DMS79 treated with DMSO at 0.1 percent for 48 hours (cell line): ENCODE data around the gene AFF3.
"Not testable (repeated sequence)": the region's sequence is repeated elsewhere in the genome, so short reads cannot be mapped to it uniquely, and the experiment has no call there.

Experiments
- DNase-seq: peaks from one replicate; lab custom pipeline; 2025; lab: John Stamatoyannopoulos, UW

Gene AFF3

GRCh38 chr2:100107906-100108647 is 34.3 kb downstream of the AFF3 start:
- DNase-seq, result no peak

- DNase-seq, result no peak
These were observed 35.0 kb downstream of the AFF3 start for GRCh38 chr2:100107440-100107839.

- no peak for DNase-seq
These were observed 35.9 kb downstream of the AFF3 start for GRCh38 chr2:100106460-100106859.

GRCh38 chr2:100105678-100106054 is 36.7 kb downstream of the AFF3 start:
- no peak for DNase-seq

- no peak for DNase-seq
These were observed 37.4 kb downstream of the AFF3 start for GRCh38 chr2:100104718-100105677.

- DNase-seq, result not testable (repeated sequence)
These were observed 38.1 kb downstream of the AFF3 start for GRCh38 chr2:100104265-100104664.

GRCh38 chr2:100103527-100104252 is 38.7 kb downstream of the AFF3 start:
- DNase-seq, result not testable (repeated sequence)

GRCh38 chr2:100102466-100103180 is 39.8 kb downstream of the AFF3 start:
- DNase-seq, result not testable (repeated sequence)

GRCh38 chr2:100098855-100099254 is 43.5 kb downstream of the AFF3 start:
- not testable (repeated sequence) for DNase-seq

- not testable (repeated sequence) for DNase-seq
These were observed 44.6 kb downstream of the AFF3 start for GRCh38 chr2:100097611-100098294.

- DNase-seq, result not testable (repeated sequence)
These were observed 46.5 kb downstream of the AFF3 start for GRCh38 chr2:100095845-100096244.

- not testable (repeated sequence) for DNase-seq
These were observed 50.6 kb downstream of the AFF3 start for GRCh38 chr2:100091807-100092206.

GRCh38 chr2:100085744-100086143 is 56.6 kb downstream of the AFF3 start:
- DNase-seq, result not testable (repeated sequence)

GRCh38 chr2:100083421-100084216 is 58.8 kb downstream of the AFF3 start:
- not testable (repeated sequence) for DNase-seq

- not testable (repeated sequence) for DNase-seq
These were observed 60.0 kb downstream of the AFF3 start for GRCh38 chr2:100082302-100082978.

- DNase-seq, result no peak
These were observed 64.5 kb downstream of the AFF3 start for GRCh38 chr2:100077935-100078334.

- DNase-seq, result no peak
These were observed 64.9 kb downstream of the AFF3 start for GRCh38 chr2:100077456-100077855.

- DNase-seq, result no peak
These were observed 66.9 kb downstream of the AFF3 start for GRCh38 chr2:100075532-100075931.

- DNase-seq, result no peak
These were observed 69.3 kb downstream of the AFF3 start for GRCh38 chr2:100073110-100073509.

GRCh38 chr2:100072503-100072902 is 69.9 kb downstream of the AFF3 start:
- no peak for DNase-seq
